Lung (tissue), 12 donors: Measurements from ENCODE around the gene SLC22A14. TPM values are rescaled to one million over a fixed set of nuclear protein-coding genes. Genes with fewer than 3 reads are reported as not detected.

ENCODE experiments used
- ATAC-seq: fragments of 200-7000 bp; cut with Tn5 transposase; one replicate; pipeline ENCODE4 v1.9.1; 2020; ENCODE audit warnings: moderate number of reproducible peaks; ENCODE audit not compliant: insufficient read depth, low FRiP score
- DNase-seq, 3 donors: peaks; one replicate each; pipeline ENCODE4 v3.0.0-alpha.2; 2013 to 2017
- H3K27ac ChIP-seq, 2 donors: one replicate each; pipeline ENCODE4 v1.5.1; 2013; ENCODE audit warnings: mild to moderate bottlenecking in 2 of 2, moderate library complexity in 2 of 2, control low read depth in 1 of 2, inconsistent platforms in 1 of 2, low read depth in 1 of 2, low read length in 1 of 2
- H3K27me3 ChIP-seq, 3 donors: one replicate each; pipeline ENCODE4 v1.5.1; 2013; ENCODE audit warnings: low read length in 2 of 3; ENCODE audit not compliant: control insufficient read depth in 3 of 3, insufficient read depth in 3 of 3
- H3K36me3 ChIP-seq, 4 donors: one replicate each; pipeline ENCODE4 v1.5.1; 2013; ENCODE audit warnings: low read length in 4 of 4, mild to moderate bottlenecking in 1 of 4, moderate library complexity in 1 of 4; ENCODE audit not compliant: control insufficient read depth in 4 of 4, insufficient read depth in 4 of 4
- H3K4me1 ChIP-seq, 5 donors: one replicate each; pipeline ENCODE4 v1.5.1; 2013; ENCODE audit warnings: low read length in 5 of 5, mild to moderate bottlenecking in 2 of 5, moderate library complexity in 1 of 5; ENCODE audit not compliant: control insufficient read depth in 5 of 5, insufficient read depth in 5 of 5
- H3K4me3 ChIP-seq: one replicate; pipeline ENCODE4 v1.5.1; 2013; ENCODE audit warnings: mild to moderate bottlenecking, control low read depth, moderate library complexity
- H3K9ac ChIP-seq, 2 donors: one replicate each; pipeline ENCODE4 v1.5.1; 2013; ENCODE audit warnings: low read length in 2 of 2, control low read depth in 1 of 2; ENCODE audit not compliant: insufficient read depth in 1 of 2
- H3K9me3 ChIP-seq, 4 donors: one replicate each; pipeline ENCODE4 v1.5.1; 2013; ENCODE audit warnings: low read length in 3 of 4, mild to moderate bottlenecking in 1 of 4, moderate library complexity in 1 of 4; ENCODE audit not compliant: control insufficient read depth in 4 of 4, insufficient read depth in 3 of 4
- CTCF ChIP-seq: IDR thresholded peaks from 2 replicates; pipeline ENCODE4 v1.5.1; 2012; ENCODE audit warnings: mild to moderate bottlenecking; ENCODE audit errors: control extremely low read depth, extremely low read depth
- WGBS, 2 donors: extraction: QIAGEN DNeasy Blood & Tissue Kit; methylation state at CpG; one replicate each; pipeline ENCODE4 v1.1.7; 2013; 5-methylcytosine and 5-hydroxymethylcytosine counted together
- polyA plus RNA-seq, 2 donors: library from polyadenylated mRNA; stranded (reverse); fragments of 200-250 nt; gene quantifications; one replicate each; pipeline ENCODE4 v1.2.1, GENCODE V29; 2013
- total RNA-seq, 2 donors: library from RNA; depleted of rRNA in 1 of 2; stranded (reverse); fragments of >200 nt in 1 of 2; gene quantifications; one replicate each; pipeline ENCODE4 v1.2.1, GENCODE V29; 2014 to 2021
- donor health status: control.
- donor health status: control.
- donor health status: Bipolar disorder and iron deficiency.
- donor health status: healthy.
- donor health status: DM: yes; HTN: yes; CAD: no.

SLC22A14 gene
- total and polyA plus RNA-seq, 4 donors, result 0.06 to 0.07 TPM; not detected in 2

GRCh38 chr3:38364721-38365400, 82.8 kb downstream of the SLC22A14 start:
- DNase-seq (no peak), ATAC-seq (no peak)
- no peaks in the 10 kb centered on the region for H3K27me3 ChIP-seq
- H3K36me3 ChIP-seq, result peaks cover 0 to 14% (median 3%) of the 10 kb centered on the region in 4 donors
- H3K4me1 ChIP-seq, result no peaks in the 10 kb centered on the region
- TF ChIP-seq CTCF, result no peak
- WGBS, 2 donors, result 91 to 95% methylated on average over 6 of the region's 6 CpGs
- no peak overlapping the region for H3K9ac ChIP-seq
- H3K4me3 ChIP-seq, result no peak overlapping the region
- no peak overlapping the region for H3K27ac ChIP-seq
- peaks cover 0 to 6% (median 0%) of the 10 kb centered on the region in 4 donors for H3K9me3 ChIP-seq

DNA sequence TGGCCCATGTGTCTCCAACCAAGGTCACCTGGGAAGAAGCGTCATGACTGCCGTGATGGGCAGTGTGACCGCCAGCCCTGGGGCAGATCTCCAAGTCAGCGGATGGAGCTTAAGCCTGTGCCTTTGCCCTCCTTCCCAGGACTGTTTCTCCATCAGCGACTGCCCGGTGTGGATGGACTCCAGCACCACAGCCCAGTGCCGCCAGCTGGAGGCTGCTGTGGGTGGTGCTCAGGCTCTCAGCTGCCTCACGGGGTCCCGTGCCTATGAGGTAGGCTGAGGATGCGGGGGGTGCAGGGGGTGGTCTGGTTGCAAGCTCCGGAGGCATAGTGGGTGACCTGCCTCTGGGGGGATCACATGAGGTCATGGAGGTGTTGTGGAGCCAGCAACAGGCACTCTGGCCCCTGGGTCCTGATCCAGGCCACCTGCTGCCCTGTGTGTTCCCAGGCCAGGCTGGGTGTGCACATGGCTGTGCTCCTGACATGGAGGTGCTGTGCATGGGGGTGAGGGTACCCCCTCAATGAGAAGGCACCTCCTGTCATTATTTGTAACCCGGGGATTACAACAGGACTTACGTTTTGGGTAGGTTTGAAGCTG, 83.5 kb downstream of the SLC22A14 start:
- Histone ChIP-seq H3K4me3 (no peak overlapping the region), H3K9me3 (peaks cover 0 to 6% (median 0%) of the 10 kb centered on the region in 4 donors), H3K4me1 (no peaks in the 10 kb centered on the region), H3K27ac (no peak overlapping the region), H3K27me3 (no peaks in the 10 kb centered on the region), H3K36me3 (peaks cover 0 to 15% (median 5%) of the 10 kb centered on the region in 4 donors), H3K9ac (no peak overlapping the region)
- DNase-seq (no peak), ATAC-seq (no peak)
- WGBS, 2 donors, result 96 to 98% methylated on average over 13 of the region's 13 CpGs
- no peak for TF ChIP-seq CTCF

GRCh38 chr3:38366082-38366481, 84.0 kb downstream of the SLC22A14 start:
- H3K27ac ChIP-seq, result no peak overlapping the region
- peaks cover 0 to 17% (median 6%) of the 10 kb centered on the region in 4 donors for H3K36me3 ChIP-seq
- DNase-seq (no peak), ATAC-seq (no peak)
- peaks cover 0 to 6% (median 0%) of the 10 kb centered on the region in 4 donors for H3K9me3 ChIP-seq
- H3K4me3 ChIP-seq, result no peak overlapping the region
- no peak for TF ChIP-seq CTCF
- H3K9ac ChIP-seq, result no peak overlapping the region
- H3K4me1 ChIP-seq, result no peaks in the 10 kb centered on the region
- WGBS, 2 donors, result 93 to 98% methylated on average over 3 of the region's 3 CpGs
- no peaks in the 10 kb centered on the region for H3K27me3 ChIP-seq
